ENCODE measurements around the gene MSI2. TPM values are rescaled to one million over a fixed set of nuclear protein-coding genes. Genes with fewer than 3 reads are reported as not detected.

The MSI2 gene
- total and polyA plus RNA-seq, 7 donors: 12.6 to 25.8 (median 21.3) TPM

GRCh38 chr17:57654040-57654775, 397.9 kb downstream of the MSI2 start:
- Histone ChIP-seq H3K36me3 (no peaks in the 10 kb centered on the region), H3K4me1 (no peaks in the 10 kb centered on the region), H3K27me3 (no peaks in the 10 kb centered on the region), H3K9me3 (no peaks in the 10 kb centered on the region), H3K4me3 (no peak overlapping the region), H3K27ac (no peak overlapping the region)
- WGBS, 2 donors: 92 to 96% methylated on average over 11 of the region's 11 CpGs
- DNase-seq: no peak
- intact Hi-C loops (cut with DNase I): no loop called here
- TF ChIP-seq CTCF (IDR thresholded peaks at IDR 0.05): no peak
- TF ChIP-seq POLR2AphosphoS5 (IDR thresholded peaks at IDR 0.05): no peak
- TF ChIP-seq POLR2A (IDR thresholded peaks at IDR 0.05): no peak
- TF ChIP-seq EP300 (IDR thresholded peaks at IDR 0.05): no peak

- H3K36me3 ChIP-seq: no peaks in the 10 kb centered on the region
- no peaks in the 10 kb centered on the region for H3K27me3 ChIP-seq
- intact Hi-C loops (cut with DNase I): no loop called here
- H3K9me3 ChIP-seq: no peaks in the 10 kb centered on the region
- no peak overlapping the region for H3K27ac ChIP-seq
- H3K4me3 ChIP-seq: no peak overlapping the region
- TF ChIP-seq POLR2A (IDR thresholded peaks at IDR 0.05) (no peak), POLR2AphosphoS5 (IDR thresholded peaks at IDR 0.05) (no peak), CTCF (IDR thresholded peaks at IDR 0.05) (no peak), EP300 (IDR thresholded peaks at IDR 0.05) (no peak)
- WGBS, 2 donors: 92 to 94% methylated on average over 6 of the region's 6 CpGs
- no peaks in the 10 kb centered on the region for H3K4me1 ChIP-seq
- no peak for DNase-seq
Observed at GRCh38 chr17:57655553-57655952, 399.2 kb downstream of the MSI2 start.

GRCh38 chr17:57657211-57657610, 400.9 kb downstream of the MSI2 start:
- intact Hi-C loops (cut with DNase I): no loop called here
- Histone ChIP-seq H3K4me3 (no peak overlapping the region), H3K27me3 (no peaks in the 10 kb centered on the region), H3K27ac (no peak overlapping the region), H3K9me3 (no peaks in the 10 kb centered on the region), H3K4me1 (peaks cover 0 to 6% (median 2%) of the 10 kb centered on the region in 4 donors), H3K36me3 (no peaks in the 10 kb centered on the region)
- no peak for DNase-seq
- 94 to 95% methylated on average over 2 of the region's 2 CpGs for WGBS, 2 donors
- TF ChIP-seq POLR2A (IDR thresholded peaks at IDR 0.05): no peak
- TF ChIP-seq EP300 (IDR thresholded peaks at IDR 0.05): no peak
- TF ChIP-seq CTCF (IDR thresholded peaks at IDR 0.05): no peak
- no peak for TF ChIP-seq POLR2AphosphoS5 (IDR thresholded peaks at IDR 0.05)

GRCh38 chr17:57662041-57662440, 405.7 kb downstream of the MSI2 start:
- WGBS, 2 donors: 89 to 90% methylated on average over 2 of the region's 2 CpGs
- H3K36me3 ChIP-seq: no peaks in the 10 kb centered on the region
- H3K4me1 ChIP-seq: peaks cover 0 to 17% (median 16%) of the 10 kb centered on the region in 4 donors
- H3K27ac ChIP-seq: peak overlapping the region; percentile 65 to 94 (median 81)
- H3K9me3 ChIP-seq: no peaks in the 10 kb centered on the region
- TF ChIP-seq CTCF (IDR thresholded peaks at IDR 0.05): no peak
- no peak for TF ChIP-seq POLR2A (IDR thresholded peaks at IDR 0.05)
- TF ChIP-seq POLR2AphosphoS5 (IDR thresholded peaks at IDR 0.05): no peak
- TF ChIP-seq EP300 (IDR thresholded peaks at IDR 0.05): no peak
- DNase-seq: peak; percentile 11
- intact Hi-C loops (cut with DNase I): loop anchor here (2.0 to 10.0 kb wide), 2 partner anchors 333 to 405 kb away; partner anchors contain the start of gene MSI2
- no peaks in the 10 kb centered on the region for H3K27me3 ChIP-seq
- no peak overlapping the region for H3K4me3 ChIP-seq

Data from sigmoid colon (tissue), 7 donors.